ENCODE results near the gene MRPL2. TPM values are rescaled to one million over a fixed set of nuclear protein-coding genes. Genes with fewer than 3 reads are reported as not detected.

Gene MRPL2
- polyA plus RNA-seq, 1 experiment: 19.3 TPM

DNA sequence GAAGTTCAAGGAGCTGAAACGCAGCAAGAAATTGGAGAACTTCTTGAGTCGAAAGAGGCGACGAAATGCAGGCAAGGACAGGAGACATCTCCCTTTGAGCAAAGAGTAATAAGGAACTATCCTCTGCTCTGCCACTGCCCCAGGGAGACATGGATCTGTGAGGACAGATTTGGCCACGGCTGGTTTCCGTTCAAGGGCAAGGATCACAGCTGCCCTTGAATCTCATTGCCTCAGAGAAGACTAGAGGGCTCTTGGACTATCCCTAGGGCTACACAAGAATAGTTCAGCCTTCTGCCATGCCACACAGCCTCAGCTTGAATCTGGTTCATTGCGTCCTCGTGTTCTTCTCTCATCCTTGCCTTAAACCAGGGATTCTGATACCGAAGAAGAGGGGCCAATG is 30.1 kb downstream of the MRPL2 start:
- POLR2A ChIA-PET: interaction anchor here (0.6 to 1.5 kb wide), 2 partner anchors 25 to 135 kb away, joined by 4 to 5 read pairs; partner anchors contain the start of gene CUL7
- H3K9me3 ChIP-seq (ENCODE audit: control insufficient read depth, insufficient read depth, low read length): no peaks in the 10 kb centered on the region
- no peak for TF ChIP-seq CTCF (IDR thresholded peaks at IDR 0.05; ENCODE audit: low read depth, low read length)
- H3K27ac ChIP-seq (ENCODE audit: low read depth, low read length): peak overlapping the region; percentile 11
- no peaks in the 10 kb centered on the region for H3K27me3 ChIP-seq (ENCODE audit: control insufficient read depth, insufficient read depth, low read length)
- CTCF ChIA-PET: interaction anchor here (1.0 kb wide), 1 partner anchor 33 kb away, joined by 3 read pairs; no protein-coding TSS in a partner anchor
- no peak for DNase-seq (ENCODE audit: low read depth, low spot score)
- H3K4me3 ChIP-seq (ENCODE audit: low read depth, low read length): no peak overlapping the region

- Histone ChIP-seq H3K27ac (ENCODE audit: low read depth, low read length) (peak overlapping the region; percentile 11), H3K27me3 (ENCODE audit: control insufficient read depth, insufficient read depth, low read length) (no peaks in the 10 kb centered on the region), H3K4me3 (ENCODE audit: low read depth, low read length) (no peak overlapping the region), H3K9me3 (ENCODE audit: control insufficient read depth, insufficient read depth, low read length) (no peaks in the 10 kb centered on the region)
- ChIA-PET CTCF (no interaction called here), POLR2A (interaction anchor here (0.6 kb wide), 1 partner anchor 129 kb away, joined by 3 read pairs; no protein-coding TSS in a partner anchor)
- no peak for TF ChIP-seq CTCF (IDR thresholded peaks at IDR 0.05; ENCODE audit: low read depth, low read length)
- no peak for DNase-seq (ENCODE audit: low read depth, low spot score)
These were observed 32.9 kb downstream of the MRPL2 start for GRCh38 chr6:43026365-43026764.

GRCh38 chr6:43024436-43024835 is 34.8 kb downstream of the MRPL2 start:
- H3K9me3 ChIP-seq (ENCODE audit: control insufficient read depth, insufficient read depth, low read length): no peaks in the 10 kb centered on the region
- no peaks in the 10 kb centered on the region for H3K27me3 ChIP-seq (ENCODE audit: control insufficient read depth, insufficient read depth, low read length)
- no peak overlapping the region for H3K4me3 ChIP-seq (ENCODE audit: low read depth, low read length)
- DNase-seq (ENCODE audit: low read depth, low spot score): no peak
- POLR2A ChIA-PET: interaction anchor here (0.6 kb wide), 1 partner anchor 145 kb away, joined by 3 read pairs; the partner anchor contains the start of gene RPL7L1
- TF ChIP-seq CTCF (IDR thresholded peaks at IDR 0.05; ENCODE audit: low read depth, low read length): no peak
- CTCF ChIA-PET: no interaction called here
- no peak overlapping the region for H3K27ac ChIP-seq (ENCODE audit: low read depth, low read length)

GRCh38 chr6:43021270-43022047 is 37.8 kb downstream of the MRPL2 start, which contains the start of gene RRP36:
TSS of gene RRP36 (plus strand) at chr6:43021623. CDS start at chr6:43021655, 32 bp downstream.
- ChIA-PET CTCF (interaction anchor here (0.6 to 1.1 kb wide), 4 partner anchors 100 to 208 kb away, joined by 3 to 8 read pairs (median 4); partner anchors contain the start of gene DNPH1), POLR2A (interaction anchor here (0.6 to 2.9 kb wide), 9 partner anchors 11 to 460 kb away, joined by 3 to 12 read pairs (median 4); partner anchors contain the start of genes CNPY3, CUL7, CUL9 and KLC4)
- no peak for DNase-seq (ENCODE audit: low read depth, low spot score)

More at GRCh38 chr6:43021270-43022047, 37.8 kb downstream of the MRPL2 start, which contains the start of gene RRP36:
- Histone ChIP-seq H3K9me3 (ENCODE audit: control insufficient read depth, insufficient read depth, low read length) (no peaks in the 10 kb centered on the region; the same call in 1 of the 2 replicates), H3K27ac (ENCODE audit: low read depth, low read length) (peak within 1 kb of the TSS; percentile 85), H3K4me3 (ENCODE audit: low read depth, low read length) (peak within 1 kb of the TSS; percentile 93), H3K27me3 (ENCODE audit: control insufficient read depth, insufficient read depth, low read length) (no peaks in the 10 kb centered on the region)
- TF ChIP-seq CTCF (IDR thresholded peaks at IDR 0.05; ENCODE audit: low read depth, low read length): no peak
